Common myeloid progenitor, CD34-positive (primary cell): ENCODE results near the gene CASP8.

ENCODE experiments used
- CTCF ChIA-PET: fragments of 350-600 bp; sonication (Branson Sonifier 250); formaldehyde crosslinking; loops from one replicate; lab custom pipeline; 2021; ENCODE audit warnings: antibody characterized with exemption; lab: Charles Lee
- POLR2A ChIA-PET: fragments of 350-600 bp; sonication (Branson Sonifier 250); formaldehyde crosslinking; loops from one replicate; lab custom pipeline; 2021; ENCODE audit warnings: antibody characterized with exemption; lab: Charles Lee
- DNase-seq, 3 donors: peaks; one replicate each; pipeline versions ENCODE4 v3.0.0 to v3.0.0-alpha.2; 2013
- H3K27ac ChIP-seq, 2 experiments: 1 replicate in 1 of 2; 2 replicates in 1 of 2; pipeline ENCODE4 v1.7.0; 2013; ENCODE audit warnings: inconsistent platforms in 2 of 2, low read length in 2 of 2, mild to moderate bottlenecking in 2 of 2, low read depth in 1 of 2, moderate library complexity in 1 of 2; ENCODE audit not compliant: severe bottlenecking in 2 of 2, insufficient read depth in 1 of 2, poor library complexity in 1 of 2
- H3K27me3 ChIP-seq, 5 experiments: replicated peaks in 2 of 5; 1 replicate in 3 of 5; 2 replicates in 2 of 5; pipeline versions ENCODE4 v1.6.1 to v1.7.0; 2013; ENCODE audit warnings: low read length in 4 of 5, mild to moderate bottlenecking in 2 of 5, moderate library complexity in 2 of 5, inconsistent platforms in 1 of 5; ENCODE audit not compliant: insufficient read depth in 5 of 5, control insufficient read depth in 4 of 5
- H3K36me3 ChIP-seq, 4 experiments: 1 replicate in 2 of 4; 2 replicates in 2 of 4; pipeline versions ENCODE4 v1.6.1 to v1.7.0; 2013; ENCODE audit warnings: low read length in 3 of 4, control low read depth in 1 of 4, mild to moderate bottlenecking in 1 of 4; ENCODE audit not compliant: control insufficient read depth in 4 of 4, insufficient read depth in 4 of 4
- H3K4me1 ChIP-seq, 4 experiments: 1 replicate in 3 of 4; 2 replicates in 1 of 4; pipeline versions ENCODE4 v1.6.1 to v1.7.1; 2013; ENCODE audit warnings: low read length in 3 of 4, mild to moderate bottlenecking in 3 of 4, control low read depth in 1 of 4, inconsistent platforms in 1 of 4, moderate library complexity in 1 of 4; ENCODE audit not compliant: control insufficient read depth in 4 of 4, insufficient read depth in 4 of 4; ENCODE audit errors: control extremely low read depth in 1 of 4
- H3K4me3 ChIP-seq, 7 experiments: 1 replicate in 4 of 7; 2 replicates in 3 of 7; pipeline versions ENCODE4 v1.5.1 to v1.7.0; 2013; ENCODE audit warnings: mild to moderate bottlenecking in 7 of 7, low read length in 6 of 7, moderate library complexity in 6 of 7, inconsistent platforms in 2 of 7, low read depth in 2 of 7, control low read depth in 1 of 7; ENCODE audit not compliant: insufficient read depth in 4 of 7, control insufficient read depth in 1 of 7; ENCODE audit errors: extremely low read depth in 1 of 7
- H3K9me3 ChIP-seq, 5 experiments: 1 replicate in 4 of 5; 2 replicates in 1 of 5; pipeline versions ENCODE4 v1.6.1 to v1.7.1; 2013; ENCODE audit warnings: low read length in 4 of 5, mild to moderate bottlenecking in 2 of 5, inconsistent platforms in 1 of 5, low read depth in 1 of 5, moderate library complexity in 1 of 5; ENCODE audit not compliant: control insufficient read depth in 4 of 5, insufficient read depth in 2 of 5; ENCODE audit errors: control extremely low read depth in 1 of 5
- WGBS: methylation state at CpG from one replicate; pipeline ENCODE4 v1.1.5; 2013; ENCODE audit not compliant: insufficient coverage; 5-methylcytosine and 5-hydroxymethylcytosine counted together

CASP8 gene

DNA sequence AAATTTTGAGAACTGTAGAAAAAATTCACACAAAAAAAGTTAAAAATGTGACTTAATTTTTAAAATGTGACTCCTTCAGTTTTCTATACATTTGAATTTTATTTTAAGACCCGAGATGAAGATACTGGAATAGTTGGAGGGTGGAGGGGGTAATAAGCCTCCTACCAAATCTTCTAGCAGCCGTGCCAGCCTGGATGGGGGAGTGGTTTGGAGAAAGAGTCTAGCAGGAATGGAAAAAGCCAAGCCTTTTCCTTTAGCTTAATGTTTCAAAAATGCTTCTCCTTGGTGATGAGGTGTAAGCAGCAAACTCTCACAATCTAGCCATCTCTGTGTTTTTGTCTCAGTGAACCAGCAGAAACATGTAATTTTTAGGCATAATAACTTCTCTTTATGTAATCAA, 14.7 kb downstream of the CASP8 start:
- H3K4me3 ChIP-seq, result no peak overlapping the region
- WGBS, result 94% methylated on average over 2 of the region's 2 CpGs
- peaks cover 47 to 92% (median 67%) of the 10 kb centered on the region in 4 experiments for H3K36me3 ChIP-seq
- ChIA-PET POLR2A (no interaction called here), CTCF (interaction anchor here (0.7 to 1.6 kb wide), 2 partner anchors 13 to 19 kb away, joined by 3 to 4 read pairs; no protein-coding TSS in a partner anchor)
- H3K4me1 ChIP-seq, result peaks cover 0 to 8% (median 2%) of the 10 kb centered on the region in 4 experiments
- no peak for DNase-seq
- no peak overlapping the region for H3K27ac ChIP-seq
- no peaks in the 10 kb centered on the region for H3K9me3 ChIP-seq
- no peaks in the 10 kb centered on the region for H3K27me3 ChIP-seq

DNA sequence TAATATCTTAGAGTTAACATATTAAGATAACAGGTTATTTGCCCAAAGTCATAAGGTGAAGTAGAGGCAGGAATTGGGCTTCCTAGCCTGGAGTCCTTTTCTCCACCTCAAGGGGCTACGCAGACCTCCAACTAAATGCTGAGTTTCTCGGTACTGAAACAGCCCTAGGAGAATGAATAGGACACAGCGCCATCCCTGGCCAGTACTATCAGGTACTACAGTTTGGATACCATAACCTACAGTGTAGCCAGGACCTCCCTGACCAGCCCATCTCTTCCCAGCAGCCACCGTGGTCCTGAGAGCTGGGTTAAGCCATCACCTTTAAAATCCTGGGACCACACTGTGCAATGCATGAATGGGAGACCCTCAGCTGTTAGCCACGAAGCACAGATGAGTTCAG, 15.7 kb downstream of the CASP8 start:
- Histone ChIP-seq H3K4me1 (peaks cover 0 to 8% (median 4%) of the 10 kb centered on the region in 4 experiments), H3K27ac (no peak overlapping the region), H3K27me3 (no peaks in the 10 kb centered on the region), H3K36me3 (peaks cover 42 to 90% (median 65%) of the 10 kb centered on the region in 4 experiments), H3K9me3 (no peaks in the 10 kb centered on the region), H3K4me3 (no peak overlapping the region)
- POLR2A ChIA-PET, result no interaction called here
- 96% methylated on average over 5 of the region's 5 CpGs for WGBS
- CTCF ChIA-PET, result interaction anchor here (1.4 to 3.3 kb wide), 5 partner anchors 10 to 39 kb away, joined by 4 to 12 read pairs (median 6); partner anchors contain the start of gene CASP8
- peak in 2 of 3 donors; percentile 58 to 61 for DNase-seq

DNA sequence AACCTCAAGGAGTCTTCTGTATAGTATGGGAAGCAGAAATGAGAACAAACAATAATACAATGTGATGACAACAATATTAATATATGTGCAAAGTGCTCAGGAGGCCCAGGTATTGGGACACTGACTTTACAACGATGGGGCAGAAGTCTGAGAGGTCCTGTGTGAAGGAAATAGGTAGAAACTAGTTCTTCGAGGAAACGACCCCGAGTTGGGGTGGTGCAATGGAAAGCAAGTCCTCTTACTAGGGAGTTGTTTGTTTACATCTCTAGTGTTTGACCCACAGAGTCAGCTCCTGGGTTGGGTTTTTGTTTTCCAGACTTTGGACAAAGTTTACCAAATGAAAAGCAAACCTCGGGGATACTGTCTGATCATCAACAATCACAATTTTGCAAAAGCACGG, 16.2 kb downstream of the CASP8 start:
- no peaks in the 10 kb centered on the region for H3K27me3 ChIP-seq
- POLR2A ChIA-PET, result interaction anchor here (0.6 kb wide), 1 partner anchor 55 kb away, joined by 4 read pairs; no protein-coding TSS in a partner anchor
- H3K27ac ChIP-seq, result no peak overlapping the region
- no peak overlapping the region for H3K4me3 ChIP-seq
- 97% methylated on average over 5 of the region's 6 CpGs for WGBS
- no peak for DNase-seq
- peaks cover 0 to 6% (median 4%) of the 10 kb centered on the region in 4 experiments for H3K4me1 ChIP-seq
- no peaks in the 10 kb centered on the region for H3K9me3 ChIP-seq
- H3K36me3 ChIP-seq, result peaks cover 41 to 90% (median 60%) of the 10 kb centered on the region in 4 experiments
- CTCF ChIA-PET, result interaction anchor here (1.1 to 3.3 kb wide), 7 partner anchors 9 to 39 kb away, joined by 3 to 12 read pairs (median 5); partner anchors contain the start of gene CASP8

DNA sequence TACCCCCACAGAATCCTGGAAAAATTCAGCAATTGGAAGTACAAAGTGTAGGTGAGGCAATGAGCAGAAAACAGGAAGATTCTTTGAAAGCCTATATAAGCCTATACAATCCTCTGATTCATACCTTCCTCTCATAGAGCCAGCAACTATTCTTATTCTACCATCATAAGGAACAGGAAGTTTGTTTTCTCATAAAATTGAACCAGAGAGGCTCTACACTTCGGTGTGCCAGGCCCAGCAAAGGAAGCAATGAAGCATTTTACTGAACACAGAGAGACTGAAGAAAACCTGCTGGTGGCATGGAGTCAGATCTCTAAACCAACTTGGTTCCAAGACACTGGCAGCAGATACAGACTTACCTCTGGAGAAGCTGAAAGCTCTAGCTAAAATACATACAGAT, 18.7 kb downstream of the CASP8 start:
- WGBS, result 100% methylated on average over 1 of the region's 1 CpG
- ChIA-PET POLR2A (no interaction called here), CTCF (interaction anchor here (0.8 to 3.3 kb wide), 7 partner anchors 9 to 94 kb away, joined by 3 to 12 read pairs (median 4); no protein-coding TSS in a partner anchor)
- Histone ChIP-seq H3K27ac (no peak overlapping the region), H3K27me3 (no peaks in the 10 kb centered on the region), H3K9me3 (no peaks in the 10 kb centered on the region), H3K4me3 (no peak overlapping the region), H3K36me3 (peaks cover 24 to 67% (median 44%) of the 10 kb centered on the region in 4 experiments), H3K4me1 (peaks cover 0 to 6% (median 3%) of the 10 kb centered on the region in 4 experiments)
- no peak for DNase-seq

DNA sequence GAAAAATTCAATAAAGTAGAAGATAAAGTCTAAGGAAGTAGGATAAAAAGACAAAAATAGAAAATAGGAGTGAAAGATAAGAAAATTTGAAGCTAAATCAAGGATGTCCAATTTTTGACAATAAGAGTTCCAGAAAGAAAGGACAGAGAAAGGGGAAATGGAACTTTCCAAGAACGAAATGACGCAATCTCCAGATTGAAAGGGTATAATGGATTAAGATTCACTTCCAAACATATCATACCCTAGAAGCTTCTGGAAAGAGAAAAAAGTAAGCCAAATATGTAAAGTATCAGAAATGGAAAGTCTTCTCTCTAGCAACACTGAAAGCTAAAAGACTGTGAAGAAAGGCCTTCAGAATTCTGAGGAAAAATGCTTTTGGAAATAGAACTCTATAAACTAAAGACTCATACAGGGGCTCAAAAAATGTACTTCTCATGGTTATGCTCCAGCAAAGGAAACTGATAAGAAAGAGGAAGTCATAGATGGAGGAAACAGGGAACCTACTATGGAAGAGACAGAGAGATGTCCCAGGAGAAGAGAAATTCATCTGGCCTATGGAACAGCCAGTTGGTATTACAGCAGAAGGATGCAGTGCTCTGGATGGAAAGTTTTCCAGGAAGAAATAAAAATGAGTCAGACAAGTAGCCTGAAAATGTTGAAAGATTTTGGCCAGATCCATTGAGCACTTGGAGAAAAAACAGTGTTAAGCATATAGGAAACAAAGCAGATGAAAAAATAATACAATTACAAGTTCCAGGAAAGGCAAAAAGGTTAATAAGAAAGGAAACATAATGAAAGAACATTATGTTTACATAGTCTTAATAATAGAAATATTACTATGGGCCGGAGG, 20.1 kb downstream of the CASP8 start:
- Histone ChIP-seq H3K27me3 (no peaks in the 10 kb centered on the region), H3K4me3 (no peak overlapping the region), H3K27ac (no peak overlapping the region), H3K4me1 (peaks cover 0 to 6% (median 3%) of the 10 kb centered on the region in 4 experiments), H3K36me3 (peaks cover 28 to 65% (median 39%) of the 10 kb centered on the region in 4 experiments), H3K9me3 (peaks cover 0 to under 1% (median 0%) of the 10 kb centered on the region in 5 experiments)
- CTCF ChIA-PET, result interaction anchor here (1.2 to 1.7 kb wide), 6 partner anchors 9 to 48 kb away, joined by 3 to 5 read pairs (median 4); no protein-coding TSS in a partner anchor
- no CpG with 5 or more reads among the region's 3 CpGs for WGBS
- POLR2A ChIA-PET, result no interaction called here
- DNase-seq, result no peak

DNA sequence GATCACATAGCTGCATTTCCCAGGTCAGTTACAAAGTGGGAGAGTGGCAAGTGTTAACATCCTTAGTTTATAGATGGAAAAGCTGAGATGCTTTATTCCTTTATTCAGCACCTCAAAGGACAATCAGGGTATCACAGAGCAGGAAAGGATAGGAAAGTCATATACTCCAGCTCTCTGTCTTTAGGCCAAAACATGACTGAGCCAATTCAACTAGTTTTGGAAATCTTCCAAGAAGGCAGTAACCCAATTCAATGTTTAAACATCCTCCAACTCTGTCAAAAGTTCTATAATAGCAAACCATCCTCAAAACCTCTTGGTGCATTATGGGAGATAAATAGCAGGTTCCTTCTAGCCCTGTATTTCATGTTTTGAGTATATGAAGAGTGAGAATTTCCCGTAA, 25.2 kb downstream of the CASP8 start:
- no peak overlapping the region for H3K4me3 ChIP-seq
- peaks cover 39 to 72% (median 56%) of the 10 kb centered on the region in 4 experiments for H3K36me3 ChIP-seq
- no peak for DNase-seq
- H3K27ac ChIP-seq, result no peak overlapping the region
- H3K27me3 ChIP-seq, result no peaks in the 10 kb centered on the region
- H3K9me3 ChIP-seq, result peaks cover 5 to 27% (median 17%) of the 10 kb centered on the region in 5 experiments
- ChIA-PET CTCF (interaction anchor here (1.0 to 1.6 kb wide), 6 partner anchors 9 to 49 kb away, joined by 3 to 6 read pairs (median 3); no protein-coding TSS in a partner anchor), POLR2A (no interaction called here)
- 100% methylated on average over 1 of the region's 1 CpG for WGBS
- H3K4me1 ChIP-seq, result no peaks in the 10 kb centered on the region
